ENCODE data around the gene LMNTD2.
"Not testable (repeated sequence)": the region's sequence is repeated elsewhere in the genome, so short reads cannot be mapped to it uniquely, and the experiment has no call there.

The LMNTD2 gene

DNA sequence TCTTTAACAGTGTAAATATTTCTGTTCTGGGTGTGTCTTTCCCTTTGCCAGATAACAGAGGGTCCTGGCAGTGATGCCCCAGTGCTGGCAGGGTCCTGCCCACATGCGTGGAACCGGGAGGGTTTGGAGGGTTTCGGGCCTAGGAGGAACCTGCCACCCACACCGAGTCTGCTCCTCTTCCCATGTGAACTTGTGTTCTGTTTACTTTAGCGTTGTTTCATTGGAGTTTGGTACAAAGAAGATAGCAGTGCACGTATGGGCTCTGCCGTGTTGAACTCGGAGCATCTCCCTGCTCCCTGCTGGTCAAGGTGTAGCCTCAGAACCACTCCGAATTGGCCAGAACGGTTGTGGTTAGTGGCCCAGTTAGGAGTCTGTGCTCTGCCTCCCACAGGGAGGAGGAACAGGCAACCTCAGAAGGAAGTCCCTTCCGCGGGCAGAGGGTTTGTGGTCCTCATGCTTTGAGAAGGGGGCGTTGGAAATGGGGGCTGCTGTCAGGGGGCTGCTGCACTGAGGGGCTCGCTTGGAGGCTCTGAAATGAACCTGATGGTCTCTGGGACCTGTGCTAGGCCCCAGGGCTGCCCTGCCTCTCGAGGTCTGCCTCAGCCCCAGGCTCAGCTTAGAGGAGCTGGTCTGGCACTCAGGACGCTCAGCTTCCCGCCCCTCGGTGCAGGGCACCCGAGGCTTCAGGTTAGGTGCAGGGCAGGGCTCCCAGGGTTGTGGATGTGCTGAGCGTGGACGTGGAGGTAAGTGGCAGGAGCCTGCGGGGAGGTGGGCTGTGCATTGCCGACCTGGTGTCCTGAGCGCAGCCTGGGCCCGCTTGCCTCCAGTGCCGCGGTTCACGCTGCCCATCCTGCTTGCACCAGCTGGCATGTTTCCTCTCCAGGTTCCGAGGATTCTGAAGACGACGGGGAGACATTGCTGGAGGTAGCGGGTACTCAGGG lies 26.1 kb upstream of the LMNTD2 start:
- no peak for DNase-seq (ENCODE audit: low read depth in 2 of 2)

DNA sequence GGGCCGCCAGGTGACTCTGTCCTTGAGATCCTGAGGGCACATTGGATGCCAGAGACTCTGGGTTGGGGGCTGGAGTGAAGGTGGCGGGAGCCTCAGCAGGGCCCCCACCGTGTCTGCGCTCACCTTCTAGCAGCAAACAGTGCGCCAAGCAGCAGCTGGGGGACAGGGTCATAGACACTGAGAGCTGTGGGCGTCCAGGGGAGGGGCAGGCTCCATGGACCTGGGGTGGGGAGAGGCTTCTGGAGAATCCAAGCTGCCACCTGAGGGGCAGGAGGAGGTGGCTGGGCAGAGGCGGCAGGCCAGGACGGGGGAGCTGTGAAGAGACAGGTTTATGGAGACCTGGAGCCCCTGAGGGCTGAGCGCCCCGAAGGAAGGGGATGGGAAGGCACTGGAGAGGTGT lies 23.7 kb upstream of the LMNTD2 start:
- no peak for DNase-seq (ENCODE audit: low read depth in 2 of 2)

DNA sequence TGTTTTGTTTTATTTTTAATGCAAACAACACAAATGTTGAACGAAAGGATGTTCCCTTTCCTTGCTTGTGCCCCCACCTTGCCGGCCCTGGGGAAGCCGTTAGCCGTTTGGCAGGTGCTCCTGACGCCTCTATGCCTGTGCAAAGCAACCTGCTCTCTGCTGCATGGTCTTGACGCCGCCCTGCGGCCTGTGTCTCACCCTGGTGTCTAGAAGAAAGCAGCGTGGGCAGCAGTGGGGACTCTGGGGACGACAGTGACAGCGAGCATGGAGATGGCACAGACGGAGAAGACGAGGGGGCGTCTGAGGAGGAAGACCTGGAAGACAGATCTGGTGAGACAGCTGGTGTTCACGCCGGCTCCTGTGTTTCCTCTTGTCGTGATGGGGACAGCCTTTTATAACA lies 21.2 kb upstream of the LMNTD2 start:
- no peak for DNase-seq (ENCODE audit: low read depth in 2 of 2)

DNA sequence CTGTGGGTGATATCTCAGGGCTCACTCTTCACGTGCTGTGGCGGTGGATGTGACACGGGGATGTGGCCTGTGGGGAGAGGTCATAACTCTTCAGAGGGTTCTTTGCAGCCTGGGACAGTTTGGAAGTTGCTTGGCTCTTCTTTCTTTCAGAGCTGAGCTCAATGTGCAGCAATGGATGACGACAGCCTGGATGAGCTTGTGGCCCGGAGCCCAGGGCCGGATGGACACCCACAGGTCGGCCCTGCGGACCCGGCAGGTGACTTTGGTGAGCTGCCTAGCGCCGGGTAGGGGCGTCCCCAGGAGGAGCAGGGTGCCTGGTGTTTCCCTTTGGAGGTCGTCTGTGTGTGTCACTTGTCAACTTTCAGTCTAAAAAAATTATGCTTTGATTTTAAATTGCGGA lies 20.8 kb upstream of the LMNTD2 start:
- DNase-seq (ENCODE audit: low read depth in 2 of 2) = no peak

DNA sequence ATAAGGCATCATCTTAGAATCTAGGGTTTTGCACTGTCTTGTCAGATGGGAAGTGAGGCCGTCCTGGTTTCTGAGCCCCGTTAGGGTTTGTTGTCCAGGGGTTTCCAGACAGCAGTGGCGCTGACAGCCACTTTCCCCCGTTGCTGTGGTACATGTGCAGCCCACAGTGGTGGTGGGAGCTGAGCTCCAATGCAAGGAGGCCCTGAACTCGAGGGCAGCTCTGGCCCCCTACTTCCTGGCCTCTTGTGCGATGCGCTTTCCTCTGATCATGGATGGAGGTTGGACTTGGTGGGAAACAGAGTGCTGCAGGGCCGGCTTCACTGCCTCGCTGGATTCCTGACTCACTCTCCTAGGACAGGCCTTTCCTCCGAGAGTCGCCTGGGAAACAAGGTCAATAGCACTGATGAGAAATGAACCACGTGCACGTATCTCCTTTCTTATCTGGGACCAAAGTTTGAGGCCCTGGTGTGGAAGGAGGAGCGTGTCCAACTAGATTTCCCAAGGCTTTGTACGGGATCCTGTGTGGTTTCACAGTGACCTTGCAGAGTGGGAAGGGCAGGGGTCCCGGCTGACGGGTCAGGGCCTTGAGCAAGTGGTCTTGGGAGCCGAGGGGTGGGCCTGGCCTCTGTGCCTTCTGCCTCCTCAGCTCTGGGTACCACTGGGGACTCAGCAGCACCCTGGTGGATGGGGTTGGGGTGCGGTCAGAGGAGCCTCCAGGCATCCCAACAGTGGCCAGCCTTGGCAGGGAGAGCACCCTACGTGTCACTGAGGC lies 19.5 kb upstream of the LMNTD2 start:
- no peak for DNase-seq (ENCODE audit: low read depth in 2 of 2)

DNA sequence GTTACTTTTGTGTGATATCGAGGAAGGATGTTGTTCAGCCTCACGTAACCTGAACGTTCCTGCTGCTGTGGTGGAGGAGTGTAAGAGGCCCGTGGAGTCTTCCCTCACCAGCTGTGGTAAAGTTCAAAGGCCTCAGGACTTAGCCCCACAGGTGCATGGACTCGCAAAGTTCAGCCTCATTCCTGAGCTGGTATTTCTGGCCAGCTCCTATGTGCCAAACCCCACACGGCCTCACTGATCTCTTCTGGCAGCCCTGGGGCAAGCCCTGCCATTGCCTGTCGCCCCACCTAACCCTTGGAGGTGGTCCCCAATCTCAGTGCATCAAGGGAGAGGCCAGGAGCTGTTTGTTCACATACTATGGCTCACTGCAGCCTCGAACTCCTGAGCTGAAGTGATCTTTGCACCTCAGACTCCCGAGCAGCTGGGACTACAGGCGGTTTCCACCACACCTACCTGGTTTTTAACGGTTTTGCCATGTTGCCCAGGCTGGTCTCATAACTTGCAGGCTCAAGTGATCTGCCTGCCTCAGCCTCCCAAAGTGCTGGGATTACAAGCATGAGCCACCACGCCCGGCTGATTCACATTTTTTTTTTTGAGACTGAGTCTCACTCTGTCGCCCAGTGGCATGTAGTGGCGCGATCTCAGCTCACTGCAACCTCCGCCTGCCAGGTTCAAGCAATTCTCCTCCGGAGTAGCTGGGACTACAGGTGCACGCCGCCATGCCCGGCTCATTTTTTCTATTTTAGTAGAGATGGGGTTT lies 17.9 kb upstream of the LMNTD2 start:
- DNase-seq (ENCODE audit: low read depth in 2 of 2) = no peak

DNA sequence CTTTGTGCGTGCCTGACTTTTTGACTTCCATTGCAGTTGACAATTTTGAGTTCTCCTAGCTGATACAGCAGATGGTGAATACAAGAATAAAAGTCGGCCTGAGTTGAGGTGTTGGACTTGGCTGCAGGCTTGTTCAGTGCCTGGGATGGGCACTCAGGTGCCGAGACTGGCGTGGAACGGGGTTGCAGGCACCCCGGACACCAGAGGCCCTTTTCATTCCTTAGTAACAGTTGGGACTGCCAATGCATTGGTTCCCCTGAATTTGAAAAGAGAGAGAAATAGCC lies 17.0 kb upstream of the LMNTD2 start:
- DNase-seq (ENCODE audit: low read depth in 2 of 2) = no peak

DNA sequence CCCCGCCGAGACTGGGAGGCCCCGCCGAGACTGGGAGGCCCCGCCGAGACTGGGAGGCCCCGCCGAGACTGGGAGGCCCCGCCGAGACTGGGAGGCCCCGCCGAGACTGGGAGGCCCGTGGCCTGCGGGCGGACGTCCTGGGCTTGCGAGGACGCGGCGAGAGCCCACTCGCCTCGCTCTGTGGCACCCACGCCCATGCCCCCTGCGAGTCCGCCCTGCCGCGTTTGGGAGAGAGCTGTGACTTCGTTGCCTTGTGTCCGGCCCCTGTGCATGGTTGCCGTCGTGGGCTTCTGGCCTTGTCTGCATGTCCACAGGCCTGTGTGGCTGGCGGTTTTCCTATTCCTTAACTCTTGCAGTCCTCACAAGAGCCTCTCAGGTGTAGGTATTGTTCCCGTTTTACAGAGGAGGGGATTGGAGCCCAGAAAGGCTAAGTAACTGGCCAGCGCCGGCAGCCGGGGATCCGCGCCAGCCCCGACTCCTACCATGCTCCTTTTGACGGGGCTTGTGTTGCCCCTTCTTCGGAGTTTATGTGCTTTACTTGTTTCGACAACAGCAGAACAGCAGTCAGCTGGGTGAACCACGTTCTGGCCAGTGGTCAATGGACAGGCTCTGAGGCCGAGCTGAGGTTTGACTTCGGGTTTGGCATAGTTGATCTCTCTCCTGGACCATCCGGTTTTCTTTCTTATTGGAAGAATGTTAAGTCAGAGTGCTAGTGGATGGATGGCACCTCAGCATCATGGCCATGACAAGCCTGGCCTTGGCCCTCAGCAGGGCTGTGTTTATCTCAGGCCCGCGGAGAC lies 16.5 kb upstream of the LMNTD2 start:
- no peak for DNase-seq (ENCODE audit: low read depth in 2 of 2)

DNA sequence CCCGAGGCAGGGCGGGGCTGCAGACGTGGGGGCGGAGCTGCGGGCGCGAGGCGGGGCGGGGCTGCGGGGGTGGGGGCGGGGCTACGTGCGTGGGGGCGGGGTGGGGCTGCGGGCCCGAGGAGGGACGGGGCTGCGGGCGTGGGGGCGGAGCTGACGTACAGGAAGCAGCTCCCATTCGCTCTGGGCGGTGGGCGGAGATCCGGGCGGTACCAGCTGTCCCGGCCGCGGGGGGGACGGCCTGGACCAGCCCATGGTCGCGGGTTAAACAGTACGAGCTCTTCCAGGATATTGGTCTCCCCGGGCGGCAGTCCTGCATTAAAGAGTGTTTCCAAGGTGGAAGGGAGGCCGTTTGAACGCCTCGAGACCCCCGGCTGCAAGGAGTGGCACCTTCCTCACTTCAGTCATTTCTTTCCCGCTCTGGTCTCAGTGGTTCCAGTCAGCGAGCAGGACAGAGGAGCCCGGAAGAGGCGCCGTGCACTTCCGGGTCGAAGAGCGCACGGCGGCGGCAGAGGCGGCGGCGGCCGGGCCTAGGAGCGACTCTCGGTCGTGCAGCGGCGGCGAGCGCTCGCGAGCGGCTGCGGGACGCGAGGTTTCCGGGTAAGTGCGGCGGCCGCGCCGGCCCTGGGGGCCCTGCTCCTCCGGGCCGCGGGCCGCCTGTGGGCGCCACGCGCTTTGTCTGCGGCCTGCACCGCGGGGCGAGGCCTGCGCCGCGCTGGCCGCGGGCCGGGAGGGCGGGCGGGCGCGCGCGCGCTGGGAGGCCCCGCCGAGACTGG lies 15.6 kb upstream of the LMNTD2 start, which contains the start of gene PHRF1:
PHRF1 (plus strand) TSS at position 475 of the 773 bp plus-strand sequence. CDS start 5,043 bp downstream, outside the sequence.
- peak; percentile 88 to 92 for DNase-seq (ENCODE audit: low read depth in 2 of 2)

DNA sequence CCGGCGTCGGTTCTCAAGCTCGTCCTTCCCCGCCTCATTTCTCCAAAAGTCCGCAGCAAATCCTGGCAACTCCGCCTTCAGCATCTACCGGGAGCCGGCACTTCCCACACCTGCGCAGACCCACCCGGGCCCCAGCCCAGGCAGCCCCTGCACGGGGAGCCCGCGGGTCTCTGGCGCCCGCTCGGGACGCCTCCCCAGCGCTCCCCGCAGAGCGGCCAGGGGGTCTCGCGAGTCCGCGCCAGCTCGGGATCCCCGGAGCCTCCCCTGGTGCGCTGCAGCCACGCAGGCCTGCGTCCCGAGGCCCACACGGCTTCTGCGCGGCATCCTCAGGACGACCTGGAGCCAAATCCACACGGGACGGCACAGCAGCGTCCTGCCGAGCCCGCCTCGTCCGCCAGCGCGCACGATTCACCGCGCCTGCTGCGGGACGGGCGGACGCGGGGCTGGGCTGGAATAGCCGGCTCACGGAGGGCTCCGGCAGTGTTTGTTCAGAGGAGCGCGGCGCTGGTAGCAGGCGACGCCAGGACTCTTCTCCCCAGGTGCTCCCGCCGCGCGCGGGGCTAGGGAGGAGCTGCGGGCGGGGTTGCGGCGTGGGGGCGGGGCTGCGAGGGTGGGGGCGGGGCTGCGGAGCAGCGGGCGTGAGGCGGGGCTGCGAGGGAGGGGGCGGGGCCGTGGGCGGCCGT lies 14.9 kb upstream of the LMNTD2 start:
- DNase-seq (ENCODE audit: low read depth in 2 of 2) = no peak

DNA sequence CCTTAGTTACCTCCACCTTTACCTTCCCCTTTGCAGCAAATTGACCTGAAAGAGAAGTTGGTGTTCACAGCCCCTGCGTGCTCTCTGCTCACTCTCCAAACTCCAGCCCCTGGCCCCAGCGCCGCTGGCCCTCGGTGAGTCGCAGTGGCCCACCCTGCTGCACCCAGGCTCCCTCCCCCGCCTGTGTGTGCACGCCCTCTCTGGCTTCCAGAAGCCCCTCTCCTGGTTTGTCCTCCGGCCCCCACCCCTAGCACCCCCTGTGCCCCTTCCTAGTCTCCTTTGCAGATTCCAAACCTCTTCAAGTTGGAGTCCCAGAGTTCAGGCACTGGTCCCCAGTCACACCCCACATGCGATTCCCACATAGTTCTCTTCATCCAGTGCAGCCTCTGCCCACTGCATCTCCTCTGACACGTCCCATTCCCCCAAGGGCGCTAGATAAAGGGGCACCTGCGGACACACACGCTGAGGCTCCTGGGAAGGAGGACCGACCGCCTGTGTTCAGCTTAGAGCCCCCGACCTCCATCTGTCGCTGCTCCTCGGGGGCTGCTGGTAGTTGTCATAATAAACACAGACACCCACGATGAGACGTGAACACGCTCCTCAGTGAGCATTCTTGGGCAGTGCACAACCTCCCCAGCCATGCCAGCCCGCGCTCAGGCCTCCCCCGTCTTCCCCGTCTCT lies 14.2 kb upstream of the LMNTD2 start:
- no peak for DNase-seq (ENCODE audit: low read depth in 2 of 2)

DNA sequence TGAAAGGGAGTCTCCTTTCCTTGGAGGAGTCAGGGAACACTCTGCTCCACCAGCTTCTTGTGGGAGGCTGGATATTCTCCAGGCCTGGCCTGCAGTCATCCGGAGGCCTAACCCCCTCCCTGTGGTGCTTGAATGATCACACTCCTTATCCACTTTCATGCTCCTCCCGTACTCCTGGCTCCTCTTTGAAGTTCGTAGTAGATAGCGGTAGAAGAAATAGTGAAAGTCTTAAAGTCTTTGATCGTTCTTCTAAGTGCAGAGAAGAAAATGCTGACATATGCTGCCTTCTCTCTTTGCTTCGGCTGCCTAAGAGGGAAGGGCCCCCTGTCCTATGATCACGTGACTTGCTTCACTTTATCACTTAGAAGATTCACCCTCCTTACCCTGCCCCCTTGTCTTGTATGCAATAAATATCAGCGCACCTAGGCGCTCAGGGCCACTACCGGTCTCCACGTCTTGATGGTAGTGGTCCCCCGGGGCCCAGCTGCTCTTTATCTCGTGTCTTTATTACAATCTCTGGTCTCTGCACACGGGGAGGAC lies 13.6 kb upstream of the LMNTD2 start:
- DNase-seq (ENCODE audit: low read depth in 2 of 2) = not testable (repeated sequence)

DNA sequence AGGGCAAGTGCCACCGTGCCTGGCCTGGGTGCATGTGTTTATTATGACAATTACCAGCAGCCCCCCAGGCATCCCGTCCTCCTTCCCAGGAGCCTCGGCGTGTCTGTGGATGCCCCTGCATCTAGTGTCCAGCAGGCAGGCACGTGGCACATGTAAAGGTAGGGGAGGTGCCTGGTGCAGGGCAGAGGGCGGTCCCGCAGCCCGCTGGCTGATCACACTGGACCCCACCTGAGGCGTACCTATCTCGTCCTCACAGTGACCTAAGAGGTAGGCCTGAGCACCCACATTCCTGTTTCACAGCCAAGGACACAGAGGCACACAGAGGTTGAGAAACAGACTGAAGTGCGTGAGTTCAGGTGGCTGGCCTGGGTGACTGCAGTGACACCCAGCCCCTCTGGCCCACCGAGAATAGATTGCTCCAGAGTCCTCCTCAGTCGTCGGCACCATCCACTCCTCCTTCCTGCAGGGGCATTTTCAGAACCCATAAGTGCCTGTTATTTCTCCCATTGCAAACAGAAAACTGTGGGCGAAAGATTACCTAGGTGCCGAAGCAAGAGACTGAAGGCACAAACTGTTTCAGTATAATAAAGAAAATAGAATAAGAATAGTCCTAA lies 12.7 kb upstream of the LMNTD2 start:
- DNase-seq (ENCODE audit: low read depth in 2 of 2) = no peak

DNA sequence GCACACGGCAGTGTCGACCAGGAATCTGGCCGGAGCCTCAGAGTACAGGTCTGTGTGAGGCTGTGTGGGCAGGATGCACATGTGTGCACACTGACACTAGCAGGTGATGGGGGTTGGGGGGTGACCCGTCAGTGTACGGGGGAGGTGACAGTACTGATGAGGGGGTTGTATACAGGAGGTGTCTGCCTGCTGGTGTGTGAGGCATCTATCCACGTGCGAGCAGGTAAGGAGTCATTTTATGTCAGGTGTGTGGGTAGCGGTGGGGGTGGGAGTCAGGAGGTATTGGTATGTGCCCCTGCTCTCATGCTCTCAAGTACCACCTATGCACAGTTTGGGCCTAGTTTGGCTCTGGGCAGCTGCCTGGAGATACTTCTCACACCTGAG lies 11.3 kb upstream of the LMNTD2 start:
- DNase-seq (ENCODE audit: low read depth in 2 of 2) = no peak

DNA sequence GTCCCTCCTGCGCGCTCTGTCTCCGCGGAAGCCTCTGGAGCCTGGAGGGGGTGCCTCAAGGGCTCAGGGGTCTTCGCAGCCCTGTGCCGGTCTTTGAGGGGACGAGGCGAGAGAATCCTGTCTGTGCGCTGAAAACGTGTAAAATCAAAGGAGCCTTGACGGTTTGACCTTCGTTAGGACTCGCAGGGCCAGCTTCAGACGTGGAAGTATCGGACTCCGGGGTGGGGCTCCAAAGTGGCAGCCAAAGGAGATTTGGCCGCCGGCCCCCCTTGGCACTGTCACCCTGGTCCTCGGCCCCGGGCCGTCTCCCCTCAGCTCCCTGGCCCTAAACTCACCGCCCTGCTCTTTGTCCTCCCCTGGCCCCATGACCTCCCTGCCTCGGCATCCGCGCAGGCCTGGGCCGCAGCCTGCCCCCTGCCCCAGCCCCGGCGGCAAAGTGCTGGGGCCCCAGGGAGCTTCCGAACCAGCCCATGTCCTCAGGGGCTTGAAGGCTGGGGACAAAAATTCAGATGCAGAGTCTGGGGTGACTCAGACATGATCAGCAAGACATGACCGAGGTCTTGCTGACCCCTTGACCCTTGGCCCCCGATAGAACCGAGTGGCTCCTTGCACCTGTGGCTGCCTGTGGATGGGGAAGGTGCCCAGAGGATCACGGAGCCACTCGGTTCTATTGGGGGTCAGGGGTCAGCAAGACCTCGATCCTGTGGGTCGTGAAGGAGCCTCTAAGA lies 8.8 kb upstream of the LMNTD2 start:
- DNase-seq (ENCODE audit: low read depth in 2 of 2) = no peak

DNA sequence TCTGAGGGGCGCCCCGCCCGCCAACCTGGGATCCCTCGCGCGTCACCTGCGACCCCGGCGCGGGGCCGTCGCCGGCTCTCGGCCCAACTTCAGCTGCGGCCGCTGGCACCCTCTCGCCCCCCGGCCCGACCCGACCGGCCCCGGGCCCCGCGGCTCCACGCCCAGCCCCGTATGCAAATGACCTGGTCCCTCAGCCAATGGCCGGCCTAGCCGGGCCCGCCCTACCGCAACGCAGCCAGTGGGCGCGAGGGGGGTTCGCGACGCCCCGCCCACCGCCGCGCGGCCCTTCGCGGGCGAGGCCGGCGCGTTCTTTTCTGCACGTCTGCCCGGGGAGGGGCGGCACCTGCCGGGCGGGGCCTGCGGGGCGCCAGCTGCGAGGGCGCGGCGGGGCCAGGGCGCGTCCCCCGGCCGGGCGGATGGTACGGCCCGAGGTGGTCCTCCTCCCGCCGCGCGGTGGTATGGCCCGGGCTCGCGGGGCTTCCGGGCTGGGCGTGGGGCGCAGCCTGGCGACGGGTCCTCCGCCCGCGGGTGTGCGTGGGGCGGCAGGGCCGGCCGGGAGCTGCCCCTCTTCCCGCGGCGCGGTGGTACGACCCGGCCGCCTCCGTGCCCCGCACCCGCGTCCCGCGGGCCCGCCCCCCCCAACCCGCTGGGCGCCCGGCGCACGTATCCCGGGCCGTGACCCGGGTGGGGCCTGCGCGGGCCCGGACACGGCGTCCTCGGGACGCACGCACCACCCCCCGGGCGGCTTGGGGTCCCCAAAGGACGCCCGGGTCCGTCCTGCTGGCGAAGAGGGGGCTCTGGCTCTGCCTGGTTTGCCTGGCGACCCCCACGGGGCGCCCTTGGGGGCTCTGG lies 8.0 kb upstream of the LMNTD2 start:
- peak; percentile 77 to 86 for DNase-seq (ENCODE audit: low read depth in 2 of 2)

DNA sequence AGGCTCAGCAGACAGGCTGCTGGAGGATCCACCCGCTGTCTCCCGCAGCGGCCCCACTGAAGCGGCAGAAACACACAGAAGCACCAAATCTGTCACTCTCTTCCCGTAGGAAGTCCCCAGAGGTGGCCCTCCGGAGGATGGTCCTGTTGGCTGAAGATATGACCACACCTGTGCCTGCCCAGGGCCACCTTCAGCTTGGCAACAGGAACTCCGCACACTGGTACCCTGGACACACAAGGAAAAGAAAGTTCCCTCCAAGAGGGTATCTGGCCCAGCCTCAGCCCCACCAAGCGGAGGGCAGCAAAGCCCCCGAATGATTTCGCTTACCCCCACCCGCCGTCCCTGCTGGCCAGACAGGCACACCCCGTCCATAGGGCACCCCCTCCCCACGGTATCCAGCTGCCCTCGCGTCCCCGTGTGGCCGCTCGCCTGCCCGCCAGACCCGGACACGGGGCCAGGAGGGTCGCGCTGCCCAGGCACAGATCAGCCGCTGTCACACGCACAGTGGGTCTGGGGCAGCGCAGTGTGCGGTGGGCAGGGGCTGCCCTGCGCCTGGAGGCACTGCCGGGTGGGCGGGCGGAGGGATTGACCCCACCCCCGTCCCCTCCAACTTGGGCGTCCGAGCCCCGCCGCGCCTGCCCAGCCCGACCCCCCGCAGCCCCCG lies 7.2 kb upstream of the LMNTD2 start:
- DNase-seq (ENCODE audit: low read depth in 2 of 2) = no peak

Measured in stimulated activated CD4-positive, alpha-beta T cell treated with anti-CD3 and anti-CD28 coated beads, Interleukin-12 subunit alpha, Interleukin-12 subunit beta, amount 100 ng/mL, for 24 hours (primary cell).